Psoas muscle (tissue), 8 donors: ENCODE measurements around the gene SEC23B. TPM values are rescaled to one million over a fixed set of nuclear protein-coding genes. Genes with fewer than 3 reads are reported as not detected.

Experiments
- ATAC-seq, 4 donors: fragments of 200-7000 bp; cut with Tn5 transposase; one replicate each; pipeline ENCODE4 v1.9.1; 2020; ENCODE audit warnings: moderate library complexity in 3 of 4, mild to moderate bottlenecking in 2 of 4
- DNase-seq, 2 donors: peaks; one replicate each; pipeline ENCODE4 v3.0.0-alpha.2; 2020
- H3K27ac ChIP-seq: fragments of 200-600 bp; one replicate; pipeline ENCODE4 v1.8.0; 2022
- H3K27me3 ChIP-seq, 3 donors: fragments of 200-600 bp in 1 of 3; one replicate each; pipeline versions ENCODE4 v1.6.1 to v1.8.0; 2013 to 2022; ENCODE audit warnings: low read length in 2 of 3, mild to moderate bottlenecking in 2 of 3, moderate library complexity in 1 of 3; ENCODE audit not compliant: insufficient read depth in 3 of 3
- H3K36me3 ChIP-seq, 2 donors: fragments of 200-600 bp in 1 of 2; one replicate each; pipeline versions ENCODE4 v1.6.1 to v1.8.0; 2013 to 2022; ENCODE audit warnings: low read depth in 1 of 2, mild to moderate bottlenecking in 1 of 2, moderate library complexity in 1 of 2; ENCODE audit not compliant: insufficient read depth in 1 of 2
- H3K4me1 ChIP-seq: fragments of 200-600 bp; one replicate; pipeline ENCODE4 v1.8.0; 2022
- H3K4me3 ChIP-seq: fragments of 200-600 bp; one replicate; pipeline ENCODE4 v1.8.0; 2022; ENCODE audit warnings: mild to moderate bottlenecking
- H3K9me3 ChIP-seq: fragments of 200-600 bp; one replicate; pipeline ENCODE4 v1.8.0; 2022
- WGBS, 3 donors: extraction: QIAGEN DNeasy Blood & Tissue Kit; methylation state at CpG; one replicate each; pipeline versions ENCODE4 v1.1.6 to v1.1.7; 2013; 5-methylcytosine and 5-hydroxymethylcytosine counted together
- intact Hi-C, 2 donors: fragments of 100-400 bp; cut with DNase I; formaldehyde crosslinking; loops; one replicate each; pipeline versions ENCODE4 v1.11.0 to v1.14.2; 2022
- polyA plus RNA-seq, 3 donors: library from polyadenylated mRNA; stranded (reverse); fragments of 200-250 nt; gene quantifications; one replicate each; pipeline ENCODE4 v1.2.3, GENCODE V29; 2013
- total RNA-seq, 4 donors: library from RNA; stranded (reverse); fragmentation: NEBNext Ultra II Directional in 2 of 4; extraction: Animal tissue kit (Norgen Biotek cat#: 25700) in 2 of 4; gene quantifications; one replicate each; pipeline versions ENCODE4 v1.2.1 to v1.2.4, GENCODE V29; 2021 to 2023
- TF ChIP-seq, protein P1 (sequence below): fragments of 200-600 bp; IDR thresholded peaks from one replicate; pipeline ENCODE4 v1.8.0; 2022; ENCODE audit warnings: antibody characterized with exemption
- donor health status: healthy with polysubstance abuse.
- donor health status: DM: no; HTN: no; CAD: no; lungs with moderate emphysema.
- donor health status: Bipolar disorder and iron deficiency.
- donor health status: healthy.
- donor health status: DM: yes; HTN: yes; CAD: no.
- donor health status: DM: no; HTN: no; CAD: no.
- donor health status: DM: no; HTN: no; CAD: no.
- donor health status: DM: yes; HTN: yes; CAD: no.

Gene SEC23B
- total and polyA plus RNA-seq, 7 donors: 3.1 to 14.0 (median 7.9) TPM

DNA sequence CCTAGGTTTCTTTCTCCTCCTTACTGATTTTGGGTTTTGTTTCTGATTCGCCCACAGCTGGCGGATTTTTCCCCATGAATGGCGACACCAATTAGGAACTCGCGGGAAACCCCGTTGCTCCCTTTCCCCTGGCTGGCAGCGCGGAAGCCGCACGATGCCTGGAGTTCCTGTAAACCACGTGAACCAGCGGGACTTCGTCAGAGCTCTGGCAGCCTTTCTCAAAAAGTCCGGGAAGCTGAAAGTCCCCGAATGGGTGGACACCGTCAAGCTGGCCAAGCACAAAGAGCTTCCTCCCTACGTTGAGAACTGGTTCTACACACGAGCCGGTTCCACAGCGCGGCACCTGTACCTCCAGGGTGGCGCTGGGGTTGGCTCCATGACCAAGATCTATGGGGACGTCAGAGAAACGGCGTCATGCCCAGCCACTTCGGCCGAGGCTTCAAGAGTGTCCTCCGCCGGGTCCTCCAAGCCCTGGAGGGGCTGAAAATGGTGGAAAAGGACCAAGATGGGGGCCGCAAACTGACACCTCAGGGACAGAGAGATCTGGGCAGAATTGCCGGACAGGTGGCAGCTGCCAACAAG is 3.2 kb upstream of the SEC23B start:
- peak in 1 of 2 donors; percentile 50 for DNase-seq
- TF ChIP-seq, protein P1, sequence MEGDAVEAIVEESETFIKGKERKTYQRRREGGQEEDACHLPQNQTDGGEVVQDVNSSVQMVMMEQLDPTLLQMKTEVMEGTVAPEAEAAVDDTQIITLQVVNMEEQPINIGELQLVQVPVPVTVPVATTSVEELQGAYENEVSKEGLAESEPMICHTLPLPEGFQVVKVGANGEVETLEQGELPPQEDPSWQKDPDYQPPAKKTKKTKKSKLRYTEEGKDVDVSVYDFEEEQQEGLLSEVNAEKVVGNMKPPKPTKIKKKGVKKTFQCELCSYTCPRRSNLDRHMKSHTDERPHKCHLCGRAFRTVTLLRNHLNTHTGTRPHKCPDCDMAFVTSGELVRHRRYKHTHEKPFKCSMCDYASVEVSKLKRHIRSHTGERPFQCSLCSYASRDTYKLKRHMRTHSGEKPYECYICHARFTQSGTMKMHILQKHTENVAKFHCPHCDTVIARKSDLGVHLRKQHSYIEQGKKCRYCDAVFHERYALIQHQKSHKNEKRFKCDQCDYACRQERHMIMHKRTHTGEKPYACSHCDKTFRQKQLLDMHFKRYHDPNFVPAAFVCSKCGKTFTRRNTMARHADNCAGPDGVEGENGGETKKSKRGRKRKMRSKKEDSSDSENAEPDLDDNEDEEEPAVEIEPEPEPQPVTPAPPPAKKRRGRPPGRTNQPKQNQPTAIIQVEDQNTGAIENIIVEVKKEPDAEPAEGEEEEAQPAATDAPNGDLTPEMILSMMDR: no peak
- intact Hi-C loops: loop anchor here (5.0 kb wide), 2 partner anchors 37 to 63 kb away; partner anchors contain the start of genes DZANK1 (in 2 of the 2), POLR3F (in 2 of the 2) and SMIM26 (in 1 of the 2)
- Histone ChIP-seq H3K27ac (no peak overlapping the region), H3K4me3 (no peak overlapping the region), H3K4me1 (peaks cover 11% of the 10 kb centered on the region), H3K36me3 (peaks cover 0 to 3% of the 10 kb centered on the region in 2 donors), H3K27me3 (no peaks in the 10 kb centered on the region), H3K9me3 (no peaks in the 10 kb centered on the region)
- 64 to 71% (median 67%) methylated on average over 31 of the region's 31 CpGs for WGBS, 3 donors
- ATAC-seq: no peak

DNA sequence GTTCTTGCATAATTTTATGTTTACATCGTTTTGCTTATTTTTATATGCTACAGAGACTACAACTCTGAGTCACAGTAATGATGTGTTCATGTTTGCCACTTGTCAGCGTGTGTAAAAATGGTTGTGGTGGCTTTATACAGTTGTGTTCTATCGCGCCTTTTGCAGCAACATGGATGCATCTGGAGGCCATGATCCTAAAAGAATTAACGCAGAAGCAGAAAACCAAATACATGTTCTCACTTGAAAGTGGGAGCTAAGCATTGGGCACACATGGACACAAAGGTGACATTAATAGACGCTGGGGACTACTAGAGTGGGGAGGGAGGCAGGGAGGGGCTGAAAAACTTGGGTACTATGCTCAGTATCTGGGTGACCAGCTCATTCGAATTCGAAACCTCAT is 996 bp upstream of the SEC23B start:
- H3K4me1 ChIP-seq: peaks cover 11% of the 10 kb centered on the region
- H3K27ac ChIP-seq: peak overlapping the region; percentile 98
- intact Hi-C loops: loop anchor here in 1 of 2 donors (5.0 kb wide), 1 partner anchor 61 kb away; the partner anchor contains the start of gene SMIM26
- ATAC-seq: peak in 1 of 4 donors; percentile 11
- peak overlapping the region; percentile 95 for H3K4me3 ChIP-seq
- no peak for DNase-seq
- H3K27me3 ChIP-seq: no peaks in the 10 kb centered on the region
- no peaks in the 10 kb centered on the region for H3K9me3 ChIP-seq
- TF ChIP-seq, protein P1: no peak
- WGBS, 3 donors: 64 to 68% (median 68%) methylated on average over 8 of the region's 8 CpGs
- H3K36me3 ChIP-seq: peaks cover 0 to 25% of the 10 kb centered on the region in 2 donors

DNA sequence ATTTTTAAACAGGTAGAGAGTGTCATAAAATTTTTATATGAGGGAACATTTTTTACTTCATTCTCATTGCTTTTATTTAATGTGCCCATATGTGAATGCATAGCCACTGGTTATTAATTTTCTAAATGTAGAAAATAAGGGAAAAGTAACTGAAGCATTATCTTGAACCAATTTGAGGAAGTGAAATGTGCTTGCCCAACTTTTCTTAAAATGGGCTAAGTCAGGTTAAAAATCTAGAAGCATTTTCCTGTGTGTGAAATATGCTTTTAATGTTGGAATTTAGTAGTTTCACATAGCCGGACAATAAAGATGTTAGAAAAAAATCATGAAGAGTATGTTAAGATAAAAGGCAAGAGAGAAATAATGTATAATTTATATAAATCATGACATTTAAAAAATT is 3.8 kb downstream of the SEC23B start:
- 89 to 93% (median 92%) methylated on average over 1 of the region's 1 CpG for WGBS, 3 donors
- ATAC-seq (no peak), DNase-seq (no peak)
- peaks cover 11% of the 10 kb centered on the region for H3K4me1 ChIP-seq
- H3K27ac ChIP-seq: no peak overlapping the region
- TF ChIP-seq, protein P1: no peak
- no peaks in the 10 kb centered on the region for H3K27me3 ChIP-seq
- no peaks in the 10 kb centered on the region for H3K9me3 ChIP-seq
- no peak overlapping the region for H3K4me3 ChIP-seq
- H3K36me3 ChIP-seq: peaks cover 0 to 70% of the 10 kb centered on the region in 2 donors
- intact Hi-C loops: no loop called here

DNA sequence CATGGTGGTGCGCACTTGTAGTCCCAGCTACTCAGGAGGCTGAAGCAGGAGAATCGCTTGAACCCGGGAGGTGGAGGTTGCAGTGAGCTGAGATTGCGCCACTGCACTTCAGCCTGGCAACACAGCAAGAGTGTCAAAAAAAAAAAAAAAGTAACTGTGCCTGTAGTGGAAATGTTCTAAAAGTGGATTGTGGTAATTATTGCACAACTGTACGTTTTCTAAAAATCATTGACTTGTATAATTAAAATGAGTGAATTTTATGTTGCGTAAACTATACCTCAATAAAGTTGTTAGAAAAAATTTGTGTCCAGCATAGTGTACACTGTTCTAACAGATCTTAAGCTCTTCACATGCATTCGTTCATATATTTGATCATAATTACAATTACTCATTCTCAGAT is 5.5 kb downstream of the SEC23B start:
- TF ChIP-seq, protein P1: no peak
- Histone ChIP-seq H3K36me3 (peaks cover 0 to 84% of the 10 kb centered on the region in 2 donors), H3K4me1 (peaks cover 11% of the 10 kb centered on the region), H3K4me3 (no peak overlapping the region), H3K9me3 (no peaks in the 10 kb centered on the region), H3K27ac (no peak overlapping the region), H3K27me3 (no peaks in the 10 kb centered on the region)
- DNase-seq (no peak), ATAC-seq (no peak)
- intact Hi-C loops: no loop called here
- 91 to 97% (median 94%) methylated on average over 7 of the region's 7 CpGs for WGBS, 3 donors

DNA sequence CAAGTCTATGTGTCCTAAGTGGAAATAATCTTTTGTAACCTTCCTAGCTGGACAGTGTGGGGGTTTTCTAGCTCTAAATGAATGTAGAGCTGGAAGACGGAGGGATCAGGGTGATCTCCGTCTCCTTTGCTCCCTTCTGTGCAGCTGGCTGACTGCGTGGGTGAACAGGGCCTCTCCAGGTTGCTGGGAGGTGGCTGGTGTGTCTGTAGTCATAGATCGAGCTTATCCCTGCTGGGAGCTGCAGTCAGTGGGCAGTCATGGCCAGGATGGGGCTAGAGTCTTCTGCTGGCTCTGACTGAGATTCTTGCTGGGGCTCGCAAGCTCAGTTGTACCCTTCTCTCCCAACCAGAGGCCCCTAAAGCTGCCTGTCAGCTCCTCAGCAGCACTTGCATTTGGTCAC is 6.4 kb downstream of the SEC23B start:
- H3K4me3 ChIP-seq: no peak overlapping the region
- 82 to 87% (median 87%) methylated on average over 5 of the region's 5 CpGs for WGBS, 3 donors
- H3K4me1 ChIP-seq: peaks cover 2% of the 10 kb centered on the region
- H3K36me3 ChIP-seq: peaks cover 0 to 84% of the 10 kb centered on the region in 2 donors
- ATAC-seq (no peak), DNase-seq (no peak)
- TF ChIP-seq, protein P1: no peak
- intact Hi-C loops: no loop called here
- no peak overlapping the region for H3K27ac ChIP-seq
- no peaks in the 10 kb centered on the region for H3K9me3 ChIP-seq
- no peaks in the 10 kb centered on the region for H3K27me3 ChIP-seq
